GM08714 (cell line): Measurements from ENCODE around the gene GPR37.

Experiments
- H3K4me3 ChIP-seq: fragments of 200-500 bp; sonication (Bioruptor generic); 2 replicates; pipeline ENCODE4 v1.5.1; 2014; ENCODE audit warnings: mild to moderate bottlenecking, low read length, inconsistent platforms
- ZNF274 ChIP-seq: IDR thresholded peaks from 2 replicates; pipeline ENCODE4 v1.6.1; 2012; ENCODE audit warnings: mild to moderate bottlenecking, low read depth, low read length

Gene GPR37

DNA sequence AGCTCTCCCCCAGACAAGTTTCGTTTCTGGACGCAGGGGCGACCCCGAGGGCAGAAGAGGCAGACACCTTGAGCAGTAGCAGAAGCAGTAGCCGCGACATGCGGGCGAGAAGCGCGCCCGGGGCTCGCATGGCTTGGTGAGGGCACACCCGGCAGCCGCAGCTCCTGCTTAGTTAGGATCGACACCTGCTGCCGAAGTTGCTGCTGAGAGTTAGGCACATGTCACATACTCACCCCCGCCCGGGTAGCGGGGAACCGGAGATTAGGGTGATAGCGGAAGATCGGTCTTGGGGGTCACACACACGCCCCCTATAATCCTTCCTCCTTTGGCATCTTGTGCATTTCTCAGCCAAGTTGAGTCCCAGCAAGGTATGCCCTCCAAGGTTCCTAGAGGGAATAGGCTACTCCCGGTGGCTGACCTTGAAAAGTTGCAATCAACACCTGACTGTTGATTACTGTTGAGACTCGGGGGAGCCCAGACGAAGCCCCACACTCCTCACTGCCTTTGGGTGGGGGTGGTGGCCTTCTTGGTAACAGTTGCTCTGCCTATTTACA lies 668 bp downstream of the GPR37 start:
- no peak for TF ChIP-seq ZNF274
- H3K4me3 ChIP-seq = peak overlapping the region; percentile 57; the same call in 1 of the 2 replicates

DNA sequence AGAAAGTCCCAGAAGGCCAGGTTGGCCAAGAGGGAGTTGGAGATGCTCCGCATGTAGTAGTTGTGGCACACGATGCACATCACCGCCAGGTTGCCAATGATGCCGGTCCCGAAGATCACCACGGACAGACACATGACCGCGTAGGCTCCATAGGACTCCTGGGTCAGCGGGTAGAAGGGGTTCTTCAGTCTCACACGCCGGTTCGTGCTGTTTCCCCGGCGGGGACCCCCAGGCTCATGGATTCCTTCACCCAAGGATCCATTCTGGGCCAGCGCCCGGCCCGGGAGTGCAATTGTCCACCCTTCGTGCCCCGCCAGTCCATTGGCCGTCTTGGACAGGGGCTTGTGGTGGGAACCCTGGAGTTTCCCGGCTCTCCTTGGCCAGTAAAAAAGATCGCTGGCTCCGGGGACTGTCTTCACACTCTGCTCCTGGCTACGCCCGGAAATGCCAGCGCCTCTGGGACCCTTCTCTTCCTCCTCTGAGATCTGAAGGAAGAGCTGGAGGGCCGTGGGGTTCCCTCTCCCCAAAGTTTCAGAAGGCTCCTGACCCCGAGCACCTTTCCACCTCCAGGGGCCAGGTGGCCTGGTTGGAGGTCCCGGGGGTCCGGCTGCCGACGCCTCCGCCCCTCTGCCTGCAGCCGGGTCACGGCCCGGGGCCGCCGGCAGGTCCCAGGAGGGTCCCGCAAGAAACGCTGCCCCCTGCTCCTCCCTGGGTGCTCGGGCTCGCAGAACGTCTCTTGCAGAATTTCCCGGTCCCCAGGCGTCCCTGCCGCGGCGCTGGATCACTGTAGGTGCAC lies 1.3 kb downstream of the GPR37 start:
- peak overlapping the region; percentile 57; the same call in 1 of the 2 replicates for H3K4me3 ChIP-seq
- no peak for TF ChIP-seq ZNF274

DNA sequence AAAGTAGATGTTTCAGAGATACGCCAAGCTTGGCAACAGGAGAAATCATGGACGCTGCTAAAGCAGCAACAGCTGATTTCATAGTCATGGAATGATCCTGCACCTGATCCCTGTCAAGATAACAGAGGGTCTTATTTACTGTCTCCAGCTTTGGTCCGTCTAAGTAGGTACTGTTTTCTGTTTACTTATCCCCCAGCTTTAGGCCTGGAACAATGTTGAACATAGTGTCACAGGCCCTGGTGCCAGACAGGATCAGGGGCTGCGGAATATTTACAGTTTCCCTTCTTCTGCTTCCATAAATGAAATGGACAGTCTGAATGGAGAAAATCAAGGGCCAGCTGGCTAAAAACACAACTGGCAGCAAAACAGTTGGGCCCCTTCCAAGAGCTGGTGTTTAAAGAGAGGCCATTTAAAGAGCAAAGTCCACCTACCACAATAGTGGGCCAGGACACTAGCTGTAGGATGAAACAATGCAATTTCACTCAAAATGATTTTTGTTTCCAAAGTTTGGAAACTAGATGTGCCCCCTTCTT lies 2.9 kb downstream of the GPR37 start:
- no peak overlapping the region; the same call in 1 of the 2 replicates for H3K4me3 ChIP-seq
- no peak for TF ChIP-seq ZNF274

DNA sequence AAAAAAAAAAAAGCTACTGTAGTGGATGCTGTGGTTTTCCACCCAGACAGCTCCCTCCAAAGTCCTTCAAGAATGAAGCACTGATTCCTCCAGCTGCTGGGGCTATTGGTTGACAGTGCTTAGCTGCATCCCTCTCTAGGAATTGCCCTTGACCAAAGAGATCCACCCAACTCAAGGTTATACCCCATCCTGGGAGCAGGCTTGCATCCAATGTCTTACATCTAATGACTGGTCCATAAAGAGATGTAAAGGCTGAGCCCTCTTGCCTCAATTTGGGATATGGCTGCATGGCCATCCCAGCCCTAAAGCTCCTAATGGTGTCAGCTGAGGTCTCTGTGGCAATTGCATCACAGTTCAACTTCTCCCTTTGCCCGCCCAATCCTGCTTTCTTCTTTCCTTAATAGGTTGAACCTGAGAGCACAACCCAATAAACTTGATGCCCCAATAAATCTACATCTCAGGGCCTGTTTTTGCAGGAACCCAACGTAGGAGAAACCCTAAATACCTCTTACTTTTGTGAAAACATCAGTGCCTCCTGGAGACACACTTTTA lies 4.4 kb downstream of the GPR37 start:
- H3K4me3 ChIP-seq = no peak overlapping the region
- TF ChIP-seq ZNF274 = no peak

DNA sequence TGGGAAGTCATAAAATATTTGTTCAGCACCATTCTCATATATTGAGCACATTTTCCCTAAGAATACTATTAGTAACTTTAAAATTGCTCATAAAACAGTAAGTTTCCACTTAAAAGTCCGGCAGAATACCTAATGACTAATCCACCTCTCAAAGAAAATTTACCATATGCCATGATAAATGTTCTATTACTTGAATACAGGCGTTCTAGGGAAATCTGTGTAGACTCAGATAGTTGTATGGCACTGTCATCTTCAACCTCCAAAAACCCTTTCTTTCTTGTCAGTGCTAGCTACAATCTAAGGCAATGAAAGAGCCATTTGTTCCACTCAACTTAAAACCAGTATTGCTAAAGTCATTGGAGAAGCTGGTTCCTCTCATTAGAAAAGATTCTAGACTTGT lies 7.3 kb downstream of the GPR37 start:
- no peak overlapping the region for H3K4me3 ChIP-seq
- no peak for TF ChIP-seq ZNF274

GRCh38 chr7:124754576-124755268 lies 10.9 kb downstream of the GPR37 start:
- no peak for TF ChIP-seq ZNF274
- no peak overlapping the region for H3K4me3 ChIP-seq

DNA sequence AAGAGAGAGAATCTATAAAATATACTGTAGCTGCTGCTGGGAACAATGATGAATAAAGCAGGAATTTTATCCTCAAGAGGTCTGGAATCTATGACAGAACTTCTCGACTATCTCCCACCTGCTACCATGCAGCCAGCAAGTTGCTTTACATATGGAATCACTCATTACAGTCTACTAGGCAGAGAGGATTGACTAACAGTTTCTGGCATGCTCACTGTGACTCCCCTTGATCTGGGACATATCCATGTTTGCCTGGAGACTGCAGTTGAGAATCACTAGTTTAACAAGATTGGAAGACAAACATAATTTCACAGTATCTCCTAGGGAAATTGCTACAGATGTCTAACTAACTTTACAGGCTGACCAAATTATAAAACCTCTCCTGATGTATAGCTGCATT lies 13.3 kb downstream of the GPR37 start:
- no peak for TF ChIP-seq ZNF274
- H3K4me3 ChIP-seq = no peak overlapping the region

DNA sequence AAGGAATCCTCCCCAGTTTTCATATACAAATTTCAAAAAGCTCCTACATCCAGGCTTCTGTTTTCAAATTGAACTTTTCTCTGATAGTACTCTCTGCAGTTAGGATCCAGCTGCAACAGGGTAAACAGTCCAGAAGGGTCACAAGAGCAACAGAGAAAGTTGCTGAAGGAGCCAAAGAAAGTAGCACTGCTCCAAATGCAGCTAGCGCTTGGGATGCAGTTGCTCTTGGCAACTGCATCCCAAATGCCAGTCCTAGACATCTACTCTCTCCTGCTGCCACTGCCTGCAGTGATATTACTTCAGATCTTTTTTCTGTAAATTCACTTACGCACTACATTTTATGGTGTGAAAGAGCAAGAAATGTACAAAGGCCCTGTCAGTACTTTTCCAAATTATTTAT lies 14.6 kb downstream of the GPR37 start:
- H3K4me3 ChIP-seq = no peak overlapping the region
- TF ChIP-seq ZNF274 = no peak

DNA sequence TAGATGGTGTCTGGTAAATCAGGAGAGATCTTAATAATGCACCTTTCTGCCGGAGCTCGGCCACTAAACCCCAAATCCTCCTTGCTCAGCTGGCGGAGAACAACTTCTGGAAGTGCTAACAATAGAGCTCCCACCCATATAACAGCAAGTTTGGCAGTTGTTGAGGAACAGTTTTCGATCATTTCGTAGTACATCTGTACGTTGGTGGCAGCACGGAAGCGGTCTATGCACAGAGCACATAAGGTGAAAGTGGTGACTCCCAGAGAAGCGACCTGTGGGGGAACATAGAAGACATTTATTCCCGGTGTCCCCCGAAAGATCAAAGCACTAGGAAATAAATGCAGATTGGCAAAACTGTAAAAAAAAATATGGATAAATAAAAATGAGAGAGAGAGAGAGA lies 18.5 kb downstream of the GPR37 start:
- no peak for TF ChIP-seq ZNF274
- no peak overlapping the region for H3K4me3 ChIP-seq

DNA sequence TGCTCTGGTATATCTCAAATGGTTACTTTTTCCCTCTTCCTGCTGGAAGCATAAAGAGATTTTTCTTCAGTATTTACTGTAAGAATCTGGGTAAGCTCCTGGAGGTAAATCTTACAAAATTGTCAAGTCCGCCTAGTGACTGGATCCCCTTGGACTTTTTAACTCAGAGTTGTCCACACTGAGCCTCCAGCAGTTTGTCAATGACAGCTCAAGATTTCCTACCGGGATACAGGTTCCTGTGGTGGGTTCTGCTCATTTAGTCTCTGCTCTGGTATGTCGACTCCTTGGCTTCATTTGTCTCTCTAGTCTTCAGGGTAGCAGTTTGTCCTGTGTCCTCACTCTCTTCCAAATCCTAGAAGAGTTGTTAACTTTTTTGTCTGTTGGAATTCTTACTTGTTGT lies 27.0 kb downstream of the GPR37 start:
- no peak for TF ChIP-seq ZNF274
- no peak overlapping the region for H3K4me3 ChIP-seq

DNA sequence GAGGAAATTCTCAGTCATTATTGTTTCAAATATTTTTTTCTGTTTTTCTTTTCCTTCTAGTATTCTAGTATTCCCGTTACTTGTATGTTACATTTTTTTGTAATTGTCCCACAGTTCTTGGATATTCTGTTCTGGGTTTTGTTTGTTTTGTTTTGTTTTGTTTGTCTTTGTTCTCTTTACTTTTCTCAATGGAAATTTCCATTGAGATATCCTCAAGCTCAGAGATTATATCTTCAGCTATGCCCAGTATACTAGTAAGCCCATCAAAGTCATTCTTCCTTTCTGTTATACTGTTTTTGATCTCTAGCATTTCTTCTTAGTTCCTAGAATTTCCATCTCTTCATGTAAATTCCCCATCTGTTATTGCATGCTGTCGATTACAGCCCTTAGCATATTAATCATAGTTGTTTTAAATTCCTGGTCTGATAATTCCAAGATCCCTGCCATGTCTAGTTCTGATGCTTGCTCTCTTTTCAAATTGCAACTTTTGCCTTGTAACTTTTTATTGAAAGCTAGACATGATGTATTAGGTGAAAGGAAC lies 27.8 kb downstream of the GPR37 start:
- H3K4me3 ChIP-seq = no peak overlapping the region
- TF ChIP-seq ZNF274 = no peak

DNA sequence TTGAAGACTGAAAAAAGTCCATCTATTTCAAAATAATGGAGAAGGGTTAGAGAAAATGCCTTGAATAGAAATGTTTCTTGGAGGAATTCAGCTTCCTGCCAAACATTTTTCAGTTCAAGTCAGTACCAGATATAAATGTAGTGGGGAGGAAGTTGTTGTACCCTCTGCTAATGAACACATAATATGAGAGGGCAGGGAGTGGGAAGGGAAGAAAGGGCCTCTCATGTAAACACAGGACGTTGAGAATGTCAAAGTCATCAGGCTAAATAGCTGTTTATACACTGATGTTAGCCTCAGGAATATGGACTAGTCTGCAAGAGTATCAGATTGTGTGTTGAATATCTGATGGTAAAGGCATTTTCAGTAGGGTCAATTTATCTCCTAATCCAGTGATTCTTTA lies 37.0 kb downstream of the GPR37 start:
- no peak for TF ChIP-seq ZNF274
- H3K4me3 ChIP-seq = no peak overlapping the region

- no peak for TF ChIP-seq ZNF274
- no peak overlapping the region for H3K4me3 ChIP-seq
Observed at GRCh38 chr7:124724507-124725192, 40.9 kb downstream of the GPR37 start.

- no peak for TF ChIP-seq ZNF274
- H3K4me3 ChIP-seq = no peak overlapping the region
Observed at GRCh38 chr7:124724079-124724478, 41.5 kb downstream of the GPR37 start.

DNA sequence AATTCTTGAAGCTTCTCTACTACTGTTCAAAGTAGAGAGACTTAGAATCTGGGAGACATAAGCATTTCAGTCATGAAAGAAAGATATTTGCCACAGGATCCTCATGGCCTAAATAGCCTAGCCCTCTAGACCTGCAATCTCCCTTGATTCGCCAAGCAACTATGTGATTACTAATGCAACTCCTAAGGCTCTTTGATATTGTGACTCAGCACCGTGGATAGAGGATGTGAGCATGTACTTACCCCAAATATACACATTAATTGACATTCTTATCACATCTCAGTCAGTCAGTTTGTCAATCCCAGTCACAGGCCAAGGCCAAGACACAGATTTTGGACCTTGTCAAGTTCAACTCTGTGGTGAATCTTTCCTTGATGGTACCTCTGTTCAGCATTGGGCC lies 42.6 kb downstream of the GPR37 start:
- TF ChIP-seq ZNF274 = no peak
- no peak overlapping the region for H3K4me3 ChIP-seq
